Middle frontal gyrus (tissue), 1 donor: ENCODE measurements around the gene ZSCAN25.
"Not testable (repeated sequence)": the region's sequence is repeated elsewhere in the genome, so short reads cannot be mapped to it uniquely, and the experiment has no call there.

ENCODE experiments used
- DNase-seq: peaks from one replicate; pipeline ENCODE4 v3.0.0-alpha.2; 2015; ENCODE audit warnings: low spot score; ENCODE audit errors: extremely low spot score

The ZSCAN25 gene

DNA sequence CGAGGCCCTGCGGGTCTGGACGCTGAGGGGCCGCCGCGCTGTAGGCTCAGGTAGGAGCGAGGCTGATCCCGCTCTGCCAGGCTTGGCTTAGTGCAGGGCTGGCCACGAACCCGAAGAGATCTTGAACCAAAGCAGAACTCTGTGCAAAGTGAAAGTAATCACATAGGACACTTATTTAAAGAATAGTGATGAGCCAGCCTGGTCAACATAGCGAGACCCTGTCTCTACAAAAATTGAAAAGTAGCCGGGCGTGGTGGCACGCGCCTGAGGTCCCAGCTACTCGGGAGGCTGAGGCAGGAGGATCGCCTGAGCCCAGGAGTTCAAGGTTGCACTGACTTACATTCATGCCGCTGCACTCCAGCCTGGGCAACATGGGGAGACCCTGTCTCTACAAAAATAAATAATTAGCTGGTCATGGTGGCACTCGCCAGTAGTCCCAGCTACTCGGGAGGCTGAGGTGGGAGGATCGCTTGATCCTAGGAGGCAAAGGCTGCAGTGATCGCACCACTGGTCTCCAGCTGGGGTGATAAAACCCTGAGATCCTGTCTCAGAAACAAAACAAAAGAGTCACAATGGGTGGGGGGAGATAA lies 541 bp downstream of the ZSCAN25 start:
- no peak for DNase-seq

DNA sequence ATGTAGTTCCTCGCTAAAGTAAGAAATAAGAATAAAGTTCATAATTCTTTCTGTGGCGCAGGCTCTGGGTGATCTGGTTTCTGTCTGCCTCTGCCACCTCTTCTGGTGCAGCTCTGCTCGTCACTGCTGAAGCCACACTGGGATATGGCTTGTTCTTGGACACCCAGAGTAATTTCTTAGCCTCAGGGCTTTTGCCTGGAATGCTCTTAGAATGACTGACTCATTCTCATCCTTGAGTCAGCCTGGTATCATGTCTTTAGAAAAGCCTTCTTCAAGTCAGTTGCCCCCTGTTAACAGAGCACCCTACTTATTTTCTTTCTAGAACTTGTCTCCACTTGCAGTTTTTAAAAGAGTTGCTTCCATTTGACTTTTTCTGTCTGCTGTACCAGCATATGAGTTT lies 2.0 kb downstream of the ZSCAN25 start:
- no peak for DNase-seq

GRCh38 chr7:99619571-99620130 lies 2.9 kb downstream of the ZSCAN25 start:
- no peak for DNase-seq

- DNase-seq: no peak
Observed at GRCh38 chr7:99621271-99621670, 4.5 kb downstream of the ZSCAN25 start.

DNA sequence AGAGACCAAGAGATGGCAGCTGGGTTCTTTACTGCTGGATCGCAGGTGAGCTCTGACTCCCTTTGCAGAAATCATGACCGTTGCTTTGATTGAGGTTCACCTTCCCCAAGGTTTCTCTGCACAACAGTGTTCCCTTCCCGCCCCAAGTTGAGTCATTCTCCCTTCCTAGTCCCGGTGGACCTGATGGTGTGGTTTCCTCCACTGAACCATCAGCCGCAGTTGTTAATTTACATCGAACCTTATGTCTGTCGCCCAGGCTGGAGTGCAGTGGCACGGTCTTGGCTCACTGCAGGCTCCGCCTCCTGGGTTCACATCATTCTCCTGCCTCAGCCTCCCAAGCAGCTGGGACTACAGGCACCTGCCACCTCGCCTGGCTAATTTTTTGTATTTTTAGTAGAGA lies 5.8 kb downstream of the ZSCAN25 start:
- no peak for DNase-seq

- DNase-seq: no peak
Observed at GRCh38 chr7:99623091-99623693, 6.4 kb downstream of the ZSCAN25 start.

GRCh38 chr7:99623702-99624447 lies 7.1 kb downstream of the ZSCAN25 start:
- no peak for DNase-seq

- no peak for DNase-seq
Observed at GRCh38 chr7:99624484-99624883, 7.7 kb downstream of the ZSCAN25 start.

DNA sequence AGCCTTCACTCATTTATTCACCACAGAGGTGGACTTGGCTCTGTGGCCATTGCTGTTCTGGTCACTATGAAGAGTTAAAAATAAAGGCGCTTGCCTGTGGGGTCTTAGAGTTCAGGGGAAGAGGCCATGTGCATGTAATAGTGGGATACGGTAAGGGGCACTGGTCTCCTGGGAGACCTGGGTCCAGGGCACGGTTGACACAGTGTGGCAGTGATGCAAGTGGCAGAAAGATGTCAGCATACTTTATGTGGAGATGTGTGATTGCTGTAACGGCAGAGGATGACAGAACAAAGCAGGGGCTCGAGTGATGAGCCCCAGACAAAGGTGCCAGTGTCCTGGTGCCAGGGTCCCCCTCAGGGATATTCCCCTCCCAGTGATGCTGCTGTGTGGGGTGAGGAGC lies 8.6 kb downstream of the ZSCAN25 start:
- no peak for DNase-seq

GRCh38 chr7:99625961-99626360 lies 9.2 kb downstream of the ZSCAN25 start:
- DNase-seq: no peak

DNA sequence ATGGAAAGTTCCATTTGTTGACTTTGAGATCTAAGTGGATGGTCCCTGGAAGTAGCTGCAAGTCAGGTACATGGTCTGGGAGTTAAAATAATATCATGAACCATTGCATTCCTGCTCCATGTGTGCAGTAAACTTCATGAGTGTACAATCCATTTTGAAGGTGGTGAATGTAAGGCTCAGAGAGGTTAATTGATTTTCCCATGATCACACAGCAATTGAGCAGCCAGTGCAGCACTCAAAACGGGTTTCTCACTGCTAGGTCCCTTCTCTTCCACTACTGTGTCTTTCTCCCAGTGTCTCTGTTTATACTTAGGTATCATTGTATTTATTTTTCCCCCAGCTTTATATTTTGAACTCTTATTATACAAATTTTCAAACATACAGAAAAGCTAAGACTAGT lies 9.9 kb downstream of the ZSCAN25 start:
- no peak for DNase-seq

- no peak for DNase-seq
Observed at GRCh38 chr7:99627513-99627912, 10.8 kb downstream of the ZSCAN25 start.

GRCh38 chr7:99628471-99629465 lies 12.0 kb downstream of the ZSCAN25 start:
- DNase-seq: no peak

GRCh38 chr7:99629643-99630042 lies 12.9 kb downstream of the ZSCAN25 start:
- no peak for DNase-seq

DNA sequence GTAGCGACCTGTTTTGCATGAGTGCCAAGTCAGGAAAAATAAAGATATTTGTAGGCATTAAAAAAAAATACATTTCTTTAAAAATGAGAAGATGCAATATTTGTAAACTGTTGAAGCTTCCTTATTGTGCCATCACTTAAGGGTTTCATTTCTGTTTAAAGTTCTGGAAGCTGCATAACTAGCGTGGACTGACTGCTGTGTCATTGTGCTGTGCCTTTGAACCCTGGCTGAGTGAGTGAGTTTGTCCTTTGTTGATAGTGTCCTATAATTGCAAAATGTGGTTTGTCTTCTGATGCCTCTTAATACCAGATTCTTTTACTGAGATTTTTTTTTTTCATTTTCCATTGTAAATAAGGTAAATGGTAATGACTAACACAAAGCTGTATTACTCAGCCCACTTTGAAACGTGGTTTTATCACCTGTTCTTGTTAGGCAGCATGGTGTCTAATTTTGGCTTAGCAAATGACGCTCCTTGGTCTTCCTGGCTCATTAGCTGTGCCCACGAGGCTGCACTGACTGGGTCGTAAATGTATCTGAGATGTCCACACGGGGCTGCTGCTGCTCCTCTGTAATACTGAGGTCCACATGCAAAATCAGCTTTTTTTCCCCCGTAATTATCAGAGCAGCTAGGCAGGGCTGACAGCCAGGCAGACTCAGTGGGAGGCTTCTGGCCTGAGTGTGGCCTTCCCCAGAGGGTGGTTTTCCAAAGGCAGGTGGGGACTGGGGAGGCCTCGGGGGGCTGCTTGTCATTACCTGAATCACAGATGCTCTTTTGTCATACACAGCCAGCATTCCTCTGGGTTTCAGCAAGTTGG lies 14.8 kb downstream of the ZSCAN25 start:
- DNase-seq: peak; percentile 11

DNA sequence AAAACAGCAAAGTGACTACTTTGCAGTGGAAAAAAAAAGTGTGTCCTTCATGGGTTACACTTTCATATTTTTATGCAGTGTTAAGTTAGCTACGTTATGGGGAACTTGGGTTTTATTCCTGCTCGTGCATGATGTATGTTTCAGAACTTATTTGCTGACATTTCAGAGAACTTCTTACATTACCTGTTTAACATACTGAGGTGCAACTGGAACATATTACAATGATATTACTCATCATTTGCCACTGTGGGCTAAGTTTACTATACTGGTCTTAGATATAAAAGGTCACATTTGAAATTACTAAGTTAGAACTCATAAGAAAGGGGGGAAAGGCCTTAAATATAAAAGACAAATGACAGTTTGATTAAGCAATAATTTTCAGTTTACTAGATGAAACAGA lies 20.7 kb downstream of the ZSCAN25 start:
- DNase-seq: not testable (repeated sequence)

DNA sequence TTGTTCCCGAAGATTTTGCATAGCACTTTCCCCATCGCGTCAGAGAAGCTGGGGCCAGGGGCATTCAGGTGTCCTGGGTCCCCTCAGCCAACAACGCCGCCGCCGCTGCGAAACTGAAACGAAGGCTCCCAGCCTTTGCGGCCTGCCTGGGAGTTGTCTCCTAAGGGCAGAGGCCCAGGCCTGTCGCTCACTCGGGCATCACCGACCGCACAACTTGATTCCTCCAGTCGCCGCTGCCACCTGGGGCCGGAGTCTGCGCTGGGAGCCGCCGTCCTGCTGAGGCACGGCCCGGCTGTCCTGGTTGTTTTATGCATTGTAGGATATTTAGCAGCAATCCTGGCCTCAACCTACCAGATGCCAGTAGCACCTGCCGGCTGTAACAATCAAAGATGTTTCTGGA lies 22.0 kb downstream of the ZSCAN25 start:
- no peak for DNase-seq

GRCh38 chr7:99639267-99639666 lies 22.5 kb downstream of the ZSCAN25 start:
- DNase-seq: no peak

DNA sequence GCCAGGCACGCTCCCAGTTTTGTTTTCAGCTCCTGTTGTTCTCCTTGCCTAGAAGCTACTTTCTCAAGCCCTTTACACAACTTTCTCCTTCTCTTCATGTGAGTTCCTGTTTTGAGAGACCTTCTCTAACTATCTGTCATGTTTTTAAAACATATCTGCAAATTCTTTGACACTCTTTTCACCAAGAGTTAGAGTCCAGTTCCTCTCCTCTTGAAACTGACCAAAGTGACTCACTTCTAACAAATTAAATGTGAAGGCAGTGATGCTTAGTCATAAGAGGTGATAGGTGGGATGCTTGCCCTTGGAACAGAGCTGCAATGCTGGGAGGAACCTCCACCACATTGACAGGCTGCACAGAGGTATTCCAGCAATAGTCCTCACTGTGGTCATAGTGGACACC lies 25.3 kb downstream of the ZSCAN25 start:
- DNase-seq: no peak

DNA sequence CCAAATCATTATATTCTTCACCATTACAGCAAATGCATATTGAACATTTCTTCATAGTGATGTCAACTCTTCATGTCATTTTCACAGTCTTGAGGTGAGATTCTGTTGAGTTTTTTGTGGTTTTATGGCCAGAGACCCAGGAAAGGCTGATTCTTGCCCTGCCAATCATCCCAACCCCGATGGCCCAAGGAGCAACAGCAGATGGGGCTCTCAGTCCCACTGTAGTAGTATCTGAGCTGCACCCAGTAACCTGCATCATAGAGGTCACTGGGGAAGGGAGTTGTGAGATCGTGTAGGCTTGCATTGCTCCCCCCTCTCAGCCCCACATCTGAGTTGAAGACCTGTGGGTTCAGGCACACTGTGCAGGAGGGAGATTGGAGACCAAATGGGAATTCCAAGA lies 26.7 kb downstream of the ZSCAN25 start:
- DNase-seq: no peak
